ENCODE measurements around the gene CUL7. TPM values are rescaled to one million over a fixed set of nuclear protein-coding genes. Genes with fewer than 3 reads are reported as not detected.

CUL7 gene
- total RNA-seq, 2 donors from 2014 or later = 16.3 to 24.4 TPM

DNA sequence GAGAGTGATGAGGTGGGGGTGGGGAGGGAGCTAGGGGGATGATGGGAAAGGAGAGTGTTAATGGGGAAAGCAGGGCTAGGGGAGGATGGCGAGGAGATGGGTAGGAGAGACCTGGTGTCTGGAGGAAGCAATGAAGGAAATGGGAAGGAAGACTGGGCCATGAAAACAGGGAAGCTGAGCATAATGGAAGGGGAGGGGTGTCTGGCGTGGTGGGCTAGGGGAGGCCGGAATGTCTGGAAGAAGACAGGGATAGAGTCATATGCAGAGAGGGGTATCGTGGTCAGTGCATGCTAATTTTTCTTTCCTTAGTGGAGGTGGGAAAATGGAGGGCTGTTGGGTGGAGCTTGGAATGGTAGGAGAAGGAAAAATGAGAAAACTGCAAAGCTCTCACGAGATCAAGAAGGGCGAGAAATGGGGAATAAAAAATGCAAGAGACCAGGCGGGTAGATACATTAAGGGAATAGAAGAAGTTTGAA is 39.2 kb downstream of the CUL7 start:
- DNase-seq (no peak), ATAC-seq (no peak)
- H3K27ac ChIP-seq = peak overlapping the region in 3 of 4 donors; percentile 13 to 78 (median 61)
- H3K36me3 ChIP-seq (replicated peaks in 1 of 2; ENCODE audit: insufficient read depth in 1 of 2, low read depth in 2 of 2) = peaks cover 0 to 4% of the 10 kb centered on the region in 2 donors
- peaks cover 45% of the 10 kb centered on the region for H3K4me1 ChIP-seq
- no peaks in the 10 kb centered on the region for H3K27me3 ChIP-seq
- 0 to 1% methylated on average over 7 of the region's 7 CpGs for WGBS, 2 donors
- H3K4me3 ChIP-seq = peak overlapping the region; percentile 25 to 74
- TF ChIP-seq, protein P1, sequence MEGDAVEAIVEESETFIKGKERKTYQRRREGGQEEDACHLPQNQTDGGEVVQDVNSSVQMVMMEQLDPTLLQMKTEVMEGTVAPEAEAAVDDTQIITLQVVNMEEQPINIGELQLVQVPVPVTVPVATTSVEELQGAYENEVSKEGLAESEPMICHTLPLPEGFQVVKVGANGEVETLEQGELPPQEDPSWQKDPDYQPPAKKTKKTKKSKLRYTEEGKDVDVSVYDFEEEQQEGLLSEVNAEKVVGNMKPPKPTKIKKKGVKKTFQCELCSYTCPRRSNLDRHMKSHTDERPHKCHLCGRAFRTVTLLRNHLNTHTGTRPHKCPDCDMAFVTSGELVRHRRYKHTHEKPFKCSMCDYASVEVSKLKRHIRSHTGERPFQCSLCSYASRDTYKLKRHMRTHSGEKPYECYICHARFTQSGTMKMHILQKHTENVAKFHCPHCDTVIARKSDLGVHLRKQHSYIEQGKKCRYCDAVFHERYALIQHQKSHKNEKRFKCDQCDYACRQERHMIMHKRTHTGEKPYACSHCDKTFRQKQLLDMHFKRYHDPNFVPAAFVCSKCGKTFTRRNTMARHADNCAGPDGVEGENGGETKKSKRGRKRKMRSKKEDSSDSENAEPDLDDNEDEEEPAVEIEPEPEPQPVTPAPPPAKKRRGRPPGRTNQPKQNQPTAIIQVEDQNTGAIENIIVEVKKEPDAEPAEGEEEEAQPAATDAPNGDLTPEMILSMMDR (IDR thresholded peaks at IDR 0.05) = no peak
- TF ChIP-seq POLR2A (IDR thresholded peaks at IDR 0.05) = no peak
- intact Hi-C loops (cut with DNase I) = no loop called here
- H3K9me3 ChIP-seq = no peaks in the 10 kb centered on the region

DNA sequence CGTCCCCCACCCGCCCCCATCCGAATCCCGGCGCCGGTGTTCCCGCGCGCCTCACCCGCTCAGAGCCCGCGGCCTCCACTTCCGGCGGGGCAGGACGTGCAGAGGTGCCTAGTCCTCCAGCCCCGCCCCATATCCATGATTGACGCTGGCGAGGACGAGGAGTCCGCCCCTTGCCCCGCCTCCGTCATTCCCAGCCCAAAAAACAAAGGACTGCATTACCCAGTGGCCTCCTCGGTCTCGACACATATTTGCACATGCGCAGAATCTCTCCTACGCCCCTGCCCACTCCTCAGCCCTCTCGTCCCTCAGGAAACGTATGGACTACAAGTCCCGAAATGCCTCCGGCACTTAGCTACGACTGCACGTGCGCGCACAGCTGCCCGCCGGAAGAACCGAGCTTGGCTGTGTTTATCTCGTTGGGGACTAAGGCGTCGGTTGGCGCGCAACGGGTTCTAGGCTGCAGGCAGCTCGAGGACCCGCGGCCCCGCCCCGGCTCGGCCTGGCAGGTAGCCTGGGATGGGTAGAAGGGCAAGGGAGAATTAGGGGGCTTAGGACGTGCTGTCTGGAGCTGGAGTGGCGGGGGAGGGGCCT is 39.7 kb downstream of the CUL7 start, which contains the start of the genes KLHDC3 and MEA1:
Gene KLHDC3 (plus strand): TSS at position 407 of the 591 bp plus-strand sequence. CDS start 2,944 bp downstream, outside the sequence.
Gene MEA1 (minus strand): TSS at position 104 of the 591 bp plus-strand sequence. CDS start 133 bp downstream, outside the sequence.
- peaks cover 0 to 4% of the 10 kb centered on the region in 2 donors for H3K36me3 ChIP-seq (replicated peaks in 1 of 2; ENCODE audit: insufficient read depth in 1 of 2, low read depth in 2 of 2)
- ATAC-seq = peak; percentile 99
- WGBS, 2 donors = 0% methylated on average over 17 to 44 of the region's 51 CpGs

DNA sequence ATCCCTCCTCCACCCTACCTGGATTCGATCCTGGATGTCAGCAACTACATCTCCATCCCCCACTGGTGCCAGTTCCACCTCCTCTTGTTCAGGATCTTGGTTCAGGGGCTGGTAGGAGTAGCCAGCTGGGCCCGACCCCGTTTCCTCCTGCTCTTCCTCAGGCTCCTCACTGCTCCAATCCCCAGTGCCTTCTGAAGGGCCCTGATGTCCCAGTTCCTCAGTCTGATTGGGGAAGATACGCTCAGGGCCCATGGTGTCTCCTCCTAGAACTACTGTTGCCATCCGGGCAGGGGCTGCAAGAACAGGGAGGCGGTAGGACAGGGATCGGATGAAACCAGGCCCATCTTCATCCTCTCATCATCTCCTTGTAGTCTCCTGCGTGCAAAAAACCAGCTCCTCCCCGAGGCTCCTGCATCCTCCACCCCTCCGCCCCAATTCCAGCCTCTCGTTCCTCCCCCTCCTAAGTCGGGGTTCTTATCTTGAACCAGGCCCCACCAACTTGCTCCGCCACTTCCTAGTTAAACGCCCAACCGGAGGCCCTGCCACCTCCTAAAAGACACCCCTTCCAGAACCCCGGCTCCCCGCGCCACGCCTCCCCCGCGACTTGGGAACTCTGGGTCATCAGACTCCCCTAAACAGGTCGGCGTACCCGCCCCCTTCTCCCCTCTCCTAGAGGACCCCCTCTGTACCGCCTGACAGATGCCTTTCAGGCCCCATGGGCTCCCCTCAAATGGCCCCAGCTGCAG is 40.4 kb downstream of the CUL7 start:
- peaks cover 0 to 7% of the 10 kb centered on the region in 2 donors for H3K36me3 ChIP-seq (replicated peaks in 1 of 2; ENCODE audit: insufficient read depth in 1 of 2, low read depth in 2 of 2)
- H3K9me3 ChIP-seq = no peaks in the 10 kb centered on the region
- no peak for ATAC-seq
- TF ChIP-seq, protein P1 (IDR thresholded peaks at IDR 0.05) = no peak
- peaks cover 45% of the 10 kb centered on the region for H3K4me1 ChIP-seq
- no peaks in the 10 kb centered on the region for H3K27me3 ChIP-seq
- 2 to 3% methylated on average over 23 to 25 of the region's 25 CpGs for WGBS, 2 donors
- H3K27ac ChIP-seq = peak overlapping the region in 3 of 4 donors; percentile 53 to 78 (median 61)
- peak in 1 of 4 donors; percentile 20 for DNase-seq
- peak overlapping the region; percentile 59 to 74 for H3K4me3 ChIP-seq
- intact Hi-C loops (cut with DNase I) = no loop called here

More for the DNA sequence above, 39.7 kb downstream of the CUL7 start, which contains the start of the genes KLHDC3 and MEA1:
- intact Hi-C loops (cut with DNase I) = no loop called here
- no peaks in the 10 kb centered on the region for H3K9me3 ChIP-seq
- peak within 1 kb of the TSS in 3 of 4 donors; percentile 53 to 78 (median 61) for H3K27ac ChIP-seq
- DNase-seq = peak; percentile 99 to 100 (median 100)
- TF ChIP-seq POLR2A (IDR thresholded peaks at IDR 0.05) = peak in 2 of 3 donors; percentile 58 to 59
- TF ChIP-seq, protein P1 (IDR thresholded peaks at IDR 0.05) = no peak
- no peaks in the 10 kb centered on the region for H3K27me3 ChIP-seq
- peak within 1 kb of the TSS; percentile 59 to 74 for H3K4me3 ChIP-seq
- H3K4me1 ChIP-seq = peaks cover 45% of the 10 kb centered on the region

GRCh38 chr6:43012364-43012763 is 41.3 kb downstream of the CUL7 start:
- Histone ChIP-seq H3K9me3 (no peaks in the 10 kb centered on the region), H3K27me3 (no peaks in the 10 kb centered on the region), H3K27ac (no peak overlapping the region), H3K4me1 (peaks cover 44% of the 10 kb centered on the region), H3K36me3 (replicated peaks in 1 of 2; ENCODE audit: insufficient read depth in 1 of 2, low read depth in 2 of 2) (peaks cover 0 to 5% of the 10 kb centered on the region in 2 donors), H3K4me3 (no peak overlapping the region)
- TF ChIP-seq, protein P1 (IDR thresholded peaks at IDR 0.05) = no peak
- TF ChIP-seq POLR2A (IDR thresholded peaks at IDR 0.05) = no peak
- ATAC-seq (no peak), DNase-seq (no peak)
- intact Hi-C loops (cut with DNase I) = no loop called here
- 85 to 93% methylated on average over 2 to 6 of the region's 6 CpGs for WGBS, 2 donors

Measured in body of pancreas (tissue), 4 donors.